Vagina (tissue), 2 donors: Measurements from ENCODE around the gene LRRFIP2.

ENCODE experiments used
- POLR2A ChIP-seq, 2 donors: fragments of 450-650 bp; IDR thresholded peaks; one replicate each; pipeline ENCODE4 v1.6.1; 2017; ENCODE audit warnings: antibody characterized with exemption in 2 of 2, mild to moderate bottlenecking in 2 of 2, moderate library complexity in 2 of 2
- TF ChIP-seq, protein P1 (sequence below), 3 experiments: fragments of 450-650 bp in 2 of 3; fragments of 200-600 bp in 1 of 3; sonication (generic) in 1 of 3; IDR thresholded peaks; one replicate each; pipeline ENCODE4 v1.5.1; 2017 to 2019; ENCODE audit warnings: antibody characterized with exemption in 3 of 3, mild to moderate bottlenecking in 2 of 3, moderate library complexity in 2 of 3

DNA sequence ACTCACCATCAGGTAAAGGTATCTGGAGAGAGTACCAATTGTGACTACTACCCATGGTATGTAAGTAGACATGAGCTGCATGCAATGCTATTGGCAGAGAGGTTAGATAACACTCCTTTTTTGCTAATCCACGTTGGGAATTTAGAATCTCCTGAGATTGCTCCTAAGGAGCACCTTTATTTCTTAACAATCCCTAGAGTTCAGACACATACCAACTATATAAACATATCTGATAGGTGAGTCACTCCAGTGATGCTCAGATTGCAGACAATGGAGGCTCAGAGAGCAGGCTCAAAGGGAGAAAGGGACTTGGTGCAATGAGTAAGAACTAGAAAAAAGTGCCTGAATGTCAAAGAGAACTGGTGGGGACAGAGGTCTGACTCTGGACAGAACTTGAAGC lies 47.0 kb upstream of the LRRFIP2 start:
- TF ChIP-seq, protein P1, sequence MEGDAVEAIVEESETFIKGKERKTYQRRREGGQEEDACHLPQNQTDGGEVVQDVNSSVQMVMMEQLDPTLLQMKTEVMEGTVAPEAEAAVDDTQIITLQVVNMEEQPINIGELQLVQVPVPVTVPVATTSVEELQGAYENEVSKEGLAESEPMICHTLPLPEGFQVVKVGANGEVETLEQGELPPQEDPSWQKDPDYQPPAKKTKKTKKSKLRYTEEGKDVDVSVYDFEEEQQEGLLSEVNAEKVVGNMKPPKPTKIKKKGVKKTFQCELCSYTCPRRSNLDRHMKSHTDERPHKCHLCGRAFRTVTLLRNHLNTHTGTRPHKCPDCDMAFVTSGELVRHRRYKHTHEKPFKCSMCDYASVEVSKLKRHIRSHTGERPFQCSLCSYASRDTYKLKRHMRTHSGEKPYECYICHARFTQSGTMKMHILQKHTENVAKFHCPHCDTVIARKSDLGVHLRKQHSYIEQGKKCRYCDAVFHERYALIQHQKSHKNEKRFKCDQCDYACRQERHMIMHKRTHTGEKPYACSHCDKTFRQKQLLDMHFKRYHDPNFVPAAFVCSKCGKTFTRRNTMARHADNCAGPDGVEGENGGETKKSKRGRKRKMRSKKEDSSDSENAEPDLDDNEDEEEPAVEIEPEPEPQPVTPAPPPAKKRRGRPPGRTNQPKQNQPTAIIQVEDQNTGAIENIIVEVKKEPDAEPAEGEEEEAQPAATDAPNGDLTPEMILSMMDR (IDR thresholded peaks at IDR 0.05) = no peak
- TF ChIP-seq POLR2A (IDR thresholded peaks at IDR 0.05) = no peak
